HG03521 (cell line): ENCODE results near the gene MOV10.
"Not testable (repeated sequence)": the region's sequence is repeated elsewhere in the genome, so short reads cannot be mapped to it uniquely, and the experiment has no call there.

ENCODE experiments used
- ATAC-seq: cut with Tn5 transposase; IDR thresholded peaks from one replicate; pipeline ENCODE4 v1.9.1; 2021; ENCODE audit warnings: mild to moderate bottlenecking, moderate library complexity; ENCODE audit not compliant: unreplicated experiment

Gene MOV10

GRCh38 chr1:112712191-112712590 lies 37.7 kb downstream of the MOV10 start:
- ATAC-seq: no peak

- no peak for ATAC-seq
Measured at GRCh38 chr1:112712701-112713128, 38.3 kb downstream of the MOV10 start.

GRCh38 chr1:112713466-112714312 lies 39.2 kb downstream of the MOV10 start:
- ATAC-seq: no peak

- peak; percentile 0 for ATAC-seq
Measured at GRCh38 chr1:112714313-112715263, 40.1 kb downstream of the MOV10 start.

GRCh38 chr1:112715264-112716053 lies 41.0 kb downstream of the MOV10 start, which contains the start of gene PPM1J:
Gene PPM1J (minus strand): TSS chr1:112715332. CDS start chr1:112715301, 31 bp downstream.
- peak; percentile 82 for ATAC-seq

- ATAC-seq: no peak
Measured at GRCh38 chr1:112716133-112716720, 41.8 kb downstream of the MOV10 start.

GRCh38 chr1:112717263-112717873 lies 42.9 kb downstream of the MOV10 start:
- ATAC-seq: no peak

GRCh38 chr1:112718691-112719418 lies 44.4 kb downstream of the MOV10 start:
- no peak for ATAC-seq

GRCh38 chr1:112719706-112720105 lies 45.2 kb downstream of the MOV10 start:
- no peak for ATAC-seq

- ATAC-seq: no peak
Measured at GRCh38 chr1:112720800-112721199, 46.3 kb downstream of the MOV10 start.

- ATAC-seq: not testable (repeated sequence)
Measured at GRCh38 chr1:112721294-112721693, 46.8 kb downstream of the MOV10 start.

- ATAC-seq: no peak
Measured at GRCh38 chr1:112721966-112722524, 47.6 kb downstream of the MOV10 start.

GRCh38 chr1:112722601-112723510 lies 48.4 kb downstream of the MOV10 start:
- ATAC-seq: no peak

GRCh38 chr1:112723511-112723839 lies 49.0 kb downstream of the MOV10 start:
- ATAC-seq: no peak

- not testable (repeated sequence) for ATAC-seq
Measured at GRCh38 chr1:112724240-112724639, 49.8 kb downstream of the MOV10 start.

- no peak for ATAC-seq
Measured at GRCh38 chr1:112727716-112728115, 53.3 kb downstream of the MOV10 start.

GRCh38 chr1:112728306-112728971 lies 54.0 kb downstream of the MOV10 start:
- not testable (repeated sequence) for ATAC-seq
